CD4-positive, alpha-beta T cell treated with Interleukin-4 for 4 hours (primary cell): ENCODE data around the gene WNK2.
"Not testable (repeated sequence)": the region's sequence is repeated elsewhere in the genome, so short reads cannot be mapped to it uniquely, and the experiment has no call there.

ENCODE experiments used
- DNase-seq: peaks from one replicate; pipeline ENCODE4 v3.0.0-alpha.2; 2020

WNK2 gene

GRCh38 chr9:93240891-93241334 lies 57.0 kb downstream of the WNK2 start:
- DNase-seq = no peak

DNA sequence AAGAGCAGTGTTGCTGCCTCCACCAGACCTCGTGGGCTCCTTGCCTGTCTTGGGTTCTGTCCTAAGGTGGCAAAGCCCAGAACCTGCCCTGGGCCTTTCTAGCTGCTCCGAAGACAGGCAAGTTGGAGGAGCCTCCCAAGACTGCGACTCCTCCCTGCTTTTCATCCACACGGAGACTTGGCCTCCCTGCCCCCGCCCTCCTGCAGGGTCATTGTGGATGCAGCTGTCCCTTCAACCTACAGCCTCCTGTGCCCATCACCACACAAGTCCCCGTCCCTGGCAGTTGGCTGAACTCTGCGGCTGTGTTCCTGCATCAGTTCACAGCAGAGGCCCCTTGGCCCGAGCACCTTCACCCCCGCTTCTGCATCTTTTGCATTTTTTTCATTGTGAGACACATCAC lies 59.2 kb downstream of the WNK2 start:
- DNase-seq = no peak

DNA sequence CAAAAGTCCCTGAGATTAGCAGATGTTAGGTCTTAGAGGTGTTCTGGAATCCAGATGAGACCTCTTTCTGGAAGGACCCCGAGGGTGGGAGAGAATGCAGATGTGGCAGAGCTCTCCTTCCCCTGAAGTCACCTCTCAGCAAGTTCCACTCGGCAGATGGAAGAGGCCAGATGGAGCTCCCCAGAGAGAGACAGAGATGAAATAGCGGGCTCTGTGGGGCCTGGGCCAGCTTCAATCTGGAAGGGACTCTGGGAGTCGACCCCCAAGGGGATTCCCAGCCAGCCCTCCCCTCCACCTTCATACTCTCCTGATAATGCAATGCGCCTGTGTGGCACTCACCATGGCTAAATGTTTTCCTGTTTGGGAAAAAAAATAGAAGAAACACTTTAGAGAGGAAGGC lies 60.2 kb downstream of the WNK2 start:
- DNase-seq = no peak

DNA sequence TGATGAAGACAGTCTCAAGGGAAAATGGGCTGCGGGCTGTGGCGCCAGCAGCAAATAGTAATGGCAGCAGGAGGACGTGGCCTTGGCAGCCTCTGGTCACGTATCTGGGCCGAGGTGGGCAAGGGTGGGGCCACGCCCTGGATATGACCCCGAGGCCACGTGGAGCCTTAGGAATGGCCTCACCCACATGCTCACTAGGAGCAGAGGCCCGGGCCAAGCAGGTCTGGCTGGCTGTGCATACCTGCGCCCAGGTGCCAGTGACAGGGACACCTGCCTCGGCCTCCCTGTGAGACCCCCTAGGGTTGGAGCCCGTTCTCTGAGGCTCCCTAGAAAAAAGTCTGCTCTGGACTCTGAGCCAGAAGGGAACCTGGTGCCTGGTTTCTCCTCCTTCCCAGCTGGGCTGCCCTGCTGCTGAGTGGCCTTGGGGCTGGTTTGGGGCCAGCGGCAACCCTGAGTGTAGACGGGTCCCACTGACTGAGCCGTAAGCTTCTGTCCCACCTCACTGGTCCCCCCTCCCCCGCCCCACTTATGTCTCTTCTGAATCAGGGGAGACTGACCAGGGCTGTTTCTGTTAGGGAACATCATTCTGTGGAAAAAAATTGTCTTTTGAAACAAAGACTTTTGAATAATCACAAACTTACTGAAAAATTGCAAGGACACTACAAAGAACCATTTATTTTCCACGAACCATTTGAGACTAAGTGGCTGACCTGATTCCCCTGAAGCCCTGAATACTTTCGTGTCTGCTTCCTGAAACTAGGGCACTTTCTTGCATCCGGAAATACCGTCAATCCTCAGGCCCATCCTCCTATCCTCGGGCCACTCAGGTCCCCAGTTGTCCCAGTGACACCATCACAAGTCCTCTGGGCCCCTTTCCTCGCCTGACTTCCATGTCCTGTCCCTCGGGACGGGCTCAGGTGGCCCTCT lies 60.8 kb downstream of the WNK2 start:
- DNase-seq = no peak

GRCh38 chr9:93245437-93245970 lies 61.6 kb downstream of the WNK2 start:
- DNase-seq = no peak

DNA sequence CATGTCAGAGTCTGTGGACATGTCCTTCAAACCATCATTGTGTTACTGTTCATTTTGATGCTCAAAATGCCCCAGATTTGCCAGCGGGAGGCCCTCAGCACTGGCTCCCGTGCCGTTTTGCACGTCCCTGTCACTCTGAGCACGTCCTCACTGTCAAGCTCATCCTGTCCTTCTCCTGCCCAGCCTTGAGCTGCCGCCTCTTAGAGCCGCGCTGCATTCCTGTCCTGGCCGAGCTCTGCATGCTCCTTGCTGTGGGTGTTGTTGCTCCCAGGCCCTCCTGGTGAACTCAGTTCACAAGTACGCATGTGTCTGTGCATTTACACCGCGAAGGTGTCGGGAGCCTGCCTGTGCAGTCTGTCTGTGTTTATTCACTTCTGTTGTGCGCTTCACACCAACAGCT lies 62.2 kb downstream of the WNK2 start:
- no peak for DNase-seq

DNA sequence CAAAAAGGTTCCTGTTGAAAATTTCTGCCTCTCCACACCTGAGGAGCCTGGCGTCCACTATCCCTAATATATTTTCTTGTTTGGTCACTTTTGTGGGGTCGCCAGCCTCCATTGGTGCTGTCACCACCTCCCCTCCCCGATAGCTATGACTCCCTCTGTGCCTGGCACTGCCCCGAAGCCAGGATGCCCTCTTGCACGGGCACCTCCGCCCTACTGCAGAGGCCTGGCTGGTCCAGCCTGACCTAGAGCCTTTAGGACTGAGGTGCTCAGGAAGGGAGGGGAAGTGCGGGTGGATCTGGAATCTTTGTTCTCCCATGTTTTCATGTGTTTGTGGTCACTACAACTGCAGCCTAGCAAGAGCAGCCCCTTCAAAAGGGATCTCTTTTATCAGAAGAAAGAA lies 62.6 kb downstream of the WNK2 start:
- DNase-seq = no peak

GRCh38 chr9:93247099-93247865 lies 63.3 kb downstream of the WNK2 start:
- no peak for DNase-seq

- no peak for DNase-seq
Measured at GRCh38 chr9:93247892-93248291, 64.0 kb downstream of the WNK2 start.

DNA sequence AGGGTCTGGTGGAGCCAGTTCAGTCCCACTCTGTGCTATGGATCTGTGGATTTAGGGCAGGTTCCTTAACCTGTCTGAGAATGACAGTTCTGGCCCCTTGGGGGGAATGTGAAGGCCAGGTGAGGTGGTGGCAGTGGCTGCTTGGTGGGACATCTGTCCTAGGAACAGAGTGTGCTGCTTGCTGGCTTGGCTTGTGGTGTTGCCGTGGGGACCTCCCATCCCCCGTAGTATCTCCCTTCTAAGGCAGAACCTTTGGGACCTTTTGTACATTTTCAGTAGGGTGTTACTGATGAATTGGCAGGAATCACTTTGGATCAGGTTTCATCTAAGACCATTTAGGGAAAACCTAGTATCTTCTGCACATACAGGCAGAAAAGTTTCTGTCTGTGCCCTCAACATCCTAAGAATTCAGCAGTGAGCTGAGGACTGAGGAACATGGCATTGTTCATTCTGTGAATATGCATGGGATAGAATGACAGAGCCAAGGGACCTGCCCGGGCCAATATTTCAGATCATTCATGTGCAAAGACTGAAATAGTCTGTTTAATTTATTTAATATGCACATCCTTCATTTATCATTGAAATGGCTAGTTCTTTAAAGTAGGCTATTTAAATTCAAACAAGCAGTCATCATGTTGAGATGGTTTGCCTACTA lies 64.6 kb downstream of the WNK2 start:
- DNase-seq = no peak

- no peak for DNase-seq
Measured at GRCh38 chr9:93250185-93250584, 66.2 kb downstream of the WNK2 start.

GRCh38 chr9:93251309-93251708 lies 67.4 kb downstream of the WNK2 start:
- DNase-seq = not testable (repeated sequence)

DNA sequence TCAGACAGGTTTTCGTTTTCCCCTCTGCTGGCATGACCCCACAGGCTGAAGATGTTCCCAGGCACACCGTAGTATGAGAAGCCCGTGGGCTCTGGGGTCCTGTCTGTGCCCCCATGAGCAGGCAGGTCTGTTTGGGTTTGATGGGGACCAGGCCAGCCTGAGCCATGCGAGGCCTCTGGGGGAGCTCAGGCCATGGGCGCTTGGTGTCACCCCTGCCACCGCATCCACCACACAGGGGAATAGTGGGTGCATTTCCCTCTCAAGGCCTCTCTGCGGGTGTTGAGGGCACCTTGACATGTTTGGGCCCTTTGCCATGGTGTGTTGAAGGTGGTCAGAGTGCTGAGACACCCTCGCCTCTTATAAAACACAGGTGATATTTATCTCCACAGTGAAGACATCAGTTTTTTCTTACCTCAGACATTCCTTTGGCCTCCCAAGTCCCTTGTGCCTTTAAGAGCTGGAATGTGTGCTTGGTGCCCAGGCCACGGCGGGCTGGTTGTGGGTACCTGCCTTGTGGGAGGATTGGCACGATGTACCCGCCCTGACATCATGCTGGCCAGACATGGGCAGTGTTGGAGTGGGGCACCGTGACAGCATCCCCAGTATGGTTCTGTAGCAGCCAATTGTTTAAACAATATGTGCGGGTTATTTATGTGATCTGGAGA lies 68.3 kb downstream of the WNK2 start:
- no peak for DNase-seq

DNA sequence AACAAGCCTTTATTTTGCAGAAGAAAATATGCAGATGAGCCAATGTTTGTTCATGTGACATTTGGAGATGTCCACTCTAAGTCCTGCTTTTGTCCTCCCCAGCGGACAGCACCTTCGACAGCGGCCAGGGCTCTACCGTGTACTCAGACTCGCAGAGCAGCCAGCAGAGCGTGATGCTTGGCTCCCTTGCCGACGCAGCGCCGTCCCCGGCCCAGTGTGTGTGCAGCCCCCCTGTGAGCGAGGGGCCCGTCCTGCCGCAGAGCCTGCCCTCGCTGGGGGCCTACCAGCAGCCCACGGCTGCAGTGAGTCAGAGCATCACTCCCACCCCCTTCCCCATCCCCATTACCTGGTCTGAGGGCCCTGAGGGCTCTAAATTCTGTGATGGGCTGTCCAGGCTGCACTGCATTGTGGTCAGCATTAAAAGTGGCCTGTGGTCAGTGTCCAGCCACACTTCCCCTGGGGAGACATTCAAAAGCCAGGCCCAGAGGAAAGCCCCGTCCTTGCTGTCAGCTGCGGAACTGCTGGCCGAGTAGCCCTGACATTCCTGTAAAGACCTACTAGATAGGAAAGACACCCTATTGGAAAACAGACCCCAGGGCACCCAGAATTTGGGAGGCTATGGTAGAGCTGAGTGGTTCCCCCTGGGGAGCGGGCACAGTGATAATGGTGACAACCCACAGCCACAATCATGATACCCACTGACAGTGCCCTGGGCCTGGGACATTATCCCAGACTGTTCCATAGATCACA lies 69.0 kb downstream of the WNK2 start:
- no peak for DNase-seq

- DNase-seq = no peak
Measured at GRCh38 chr9:93253633-93254032, 69.7 kb downstream of the WNK2 start.

DNA sequence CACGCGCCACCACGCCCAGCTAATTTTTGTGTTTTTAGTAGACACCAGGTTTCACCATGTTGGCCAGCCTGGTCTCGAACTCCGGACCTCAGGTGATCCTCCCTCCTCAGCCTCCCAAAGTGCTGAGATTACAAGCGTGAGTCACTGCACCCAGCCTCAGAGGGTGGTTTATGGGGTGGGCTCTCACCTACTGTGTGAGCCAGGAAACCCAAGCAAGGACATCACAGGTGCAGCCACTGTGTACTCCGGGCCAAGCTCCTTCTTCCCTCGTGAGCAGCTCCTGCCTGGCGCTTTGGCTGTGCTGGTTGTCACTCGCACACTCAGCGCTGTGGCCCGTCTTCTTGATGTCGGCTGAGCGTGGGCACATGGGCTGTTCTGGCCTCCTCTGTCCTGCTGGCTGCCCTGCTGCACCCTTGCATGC lies 70.1 kb downstream of the WNK2 start:
- DNase-seq = no peak

DNA sequence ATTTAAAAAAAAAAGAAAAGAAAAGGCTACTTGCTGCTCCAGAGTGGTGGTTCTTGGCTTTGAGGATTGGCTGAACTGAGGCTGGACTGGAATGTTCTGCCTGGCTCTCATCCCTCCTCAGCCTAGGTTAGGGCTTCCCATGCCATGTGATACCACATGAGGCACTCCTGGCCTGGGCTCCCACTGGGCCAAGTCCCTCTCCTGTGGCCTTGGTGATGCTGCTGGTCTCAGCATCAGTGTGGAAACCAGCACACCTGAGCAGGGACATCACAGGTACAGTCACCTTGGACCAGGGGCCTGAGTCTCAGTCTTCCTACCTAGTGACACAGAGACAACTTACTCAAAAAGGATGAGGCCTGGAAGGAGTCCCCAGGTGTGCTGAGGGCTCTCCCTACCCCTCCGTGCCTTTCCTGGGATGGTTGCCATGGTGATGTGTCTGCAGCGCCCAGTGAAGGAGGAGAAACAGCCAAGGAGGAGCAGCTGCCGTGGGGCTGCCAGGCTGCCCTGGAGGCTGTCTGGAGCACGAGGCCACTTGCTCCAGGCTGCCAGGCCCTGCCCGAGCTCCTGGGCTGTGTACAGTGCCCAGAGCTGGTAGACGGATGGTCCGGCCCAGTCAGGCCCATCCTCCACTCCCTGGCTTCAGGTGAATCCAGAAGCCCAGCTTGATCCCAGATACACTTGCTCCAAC lies 71.0 kb downstream of the WNK2 start:
- no peak for DNase-seq

DNA sequence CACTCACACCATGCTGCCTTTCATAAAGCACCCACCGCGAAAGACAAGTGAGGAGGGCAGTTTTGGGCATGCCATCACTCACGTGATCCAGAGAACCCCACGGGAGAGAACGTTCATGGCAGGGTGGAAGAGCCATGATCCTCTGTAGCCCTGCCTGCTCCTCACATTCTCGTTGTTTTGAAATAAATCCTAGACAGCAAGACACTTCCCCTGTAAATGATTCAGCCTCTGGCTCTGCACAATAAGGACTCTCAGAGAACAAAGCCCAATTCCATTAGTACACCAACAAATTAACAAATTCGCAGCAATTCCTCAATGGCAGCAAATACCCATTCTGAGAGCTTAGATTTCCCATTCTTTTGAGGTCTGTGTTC lies 71.5 kb downstream of the WNK2 start:
- DNase-seq = no peak

DNA sequence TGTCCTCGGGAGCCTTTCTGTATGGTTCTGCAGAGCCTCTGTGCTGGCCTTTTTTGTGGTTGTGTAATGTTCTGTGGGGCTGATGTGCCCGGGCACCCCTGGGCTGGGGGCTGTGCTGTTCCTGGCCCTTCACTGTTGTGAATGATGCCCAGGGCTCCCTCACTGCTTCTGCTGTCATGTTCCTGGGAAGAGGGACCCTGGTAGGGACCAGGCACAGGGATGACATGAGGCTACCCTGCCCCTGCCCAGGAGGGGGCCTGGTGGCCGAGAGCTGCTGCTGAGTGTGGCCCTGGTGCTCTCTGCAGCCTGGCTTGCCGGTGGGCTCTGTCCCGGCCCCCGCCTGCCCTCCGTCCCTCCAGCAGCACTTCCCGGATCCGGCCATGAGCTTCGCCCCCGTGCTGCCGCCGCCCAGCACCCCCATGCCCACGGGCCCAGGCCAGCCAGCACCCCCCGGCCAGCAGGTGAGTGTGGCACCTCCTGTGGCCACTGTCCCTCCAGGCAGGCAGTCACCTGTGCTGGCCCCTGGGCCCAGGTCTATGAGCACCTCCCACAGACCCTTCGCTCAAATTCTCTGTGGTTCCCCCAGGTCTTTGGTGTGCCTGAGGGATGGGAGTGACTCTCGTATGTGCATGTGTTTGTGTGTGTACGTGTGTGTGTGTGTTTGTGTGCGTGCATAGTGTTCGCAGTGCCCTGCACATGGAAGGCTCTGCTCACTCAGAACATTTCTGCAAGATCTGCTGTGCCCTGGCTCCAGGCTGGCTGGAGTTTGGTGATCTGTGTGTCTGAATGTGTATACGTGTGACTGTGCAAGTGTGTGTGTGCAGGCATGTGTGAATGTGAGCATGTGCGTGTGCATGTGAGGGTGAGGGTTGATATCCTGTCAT lies 72.3 kb downstream of the WNK2 start:
- DNase-seq = no peak
